Lower leg skin (tissue), 4 donors: Measurements from ENCODE around the gene DGKI. TPM values are rescaled to one million over a fixed set of nuclear protein-coding genes. Genes with fewer than 3 reads are reported as not detected.
"Not testable (repeated sequence)": the region's sequence is repeated elsewhere in the genome, so short reads cannot be mapped to it uniquely, and the experiment has no call there.

Experiments
- DNase-seq, 2 donors: peaks; one replicate each; pipeline ENCODE4 v3.0.0-alpha.2; 2019; ENCODE audit warnings: low spot score in 2 of 2
- H3K4me3 ChIP-seq: fragments of 200-600 bp; sonication (generic); 2 replicates; pipeline ENCODE4 v1.5.1; 2017; ENCODE audit warnings: mild to moderate bottlenecking, low read depth; ENCODE audit not compliant: poor library complexity, severe bottlenecking
- CTCF ChIP-seq, 3 donors: fragments of 450-650 bp; IDR thresholded peaks; one replicate each; pipeline ENCODE4 v1.5.1; 2016; ENCODE audit warnings: antibody characterized with exemption in 3 of 3, mild to moderate bottlenecking in 3 of 3, moderate library complexity in 2 of 3
- POLR2A ChIP-seq, 2 donors: fragments of 450-650 bp; IDR thresholded peaks; one replicate each; pipeline ENCODE4 v1.6.1; 2016 to 2017; ENCODE audit warnings: antibody characterized with exemption in 2 of 2, mild to moderate bottlenecking in 1 of 2, moderate library complexity in 1 of 2
- WGBS, 2 donors: methylation state at CpG; one replicate each; pipeline ENCODE4 v1.1.5; 2018; 5-methylcytosine and 5-hydroxymethylcytosine counted together
- intact Hi-C: fragments of 100-400 bp; cut with DNase I; formaldehyde crosslinking; loops from one replicate; pipeline ENCODE4 v1.15.0; 2023; ENCODE audit warnings: low total_unique reads
- total RNA-seq, 4 donors: library from RNA; depleted of rRNA; stranded (reverse); fragments of >200 nt; gene quantifications; one replicate each; pipeline ENCODE4 v1.1.0, GENCODE V29; 2016

The DGKI gene
- total RNA-seq, 4 donors from 2014 or later, result 0.34 to 2.1 (median 1.3) TPM

DNA sequence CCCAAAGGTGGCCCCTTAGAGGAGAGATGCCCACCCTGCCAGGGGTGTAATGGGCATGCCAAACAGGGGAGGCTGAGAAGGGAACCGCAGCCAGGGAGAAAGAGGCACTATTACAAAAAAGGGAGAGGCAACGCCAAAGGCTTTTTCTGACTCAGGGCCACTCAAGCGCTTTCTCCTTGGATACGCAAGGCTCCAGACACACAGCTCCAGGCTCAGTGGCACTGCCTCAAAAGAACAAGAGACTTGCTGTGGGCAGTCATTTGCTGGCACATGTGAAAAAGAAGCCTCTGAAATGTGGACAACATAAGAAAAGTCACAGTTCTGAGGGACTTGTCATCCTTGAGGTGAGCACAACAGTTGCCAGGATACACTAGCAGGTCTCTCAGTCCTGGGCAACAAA lies 128.4 kb downstream of the DGKI start:
- TF ChIP-seq CTCF (IDR thresholded peaks at IDR 0.05) (no peak), POLR2A (IDR thresholded peaks at IDR 0.05) (no peak)
- WGBS, 2 donors, result 73 to 79% methylated on average over 4 of the region's 4 CpGs
- DNase-seq, result no peak
- intact Hi-C loops, result no loop called here
- H3K4me3 ChIP-seq, result no peak overlapping the region

DNA sequence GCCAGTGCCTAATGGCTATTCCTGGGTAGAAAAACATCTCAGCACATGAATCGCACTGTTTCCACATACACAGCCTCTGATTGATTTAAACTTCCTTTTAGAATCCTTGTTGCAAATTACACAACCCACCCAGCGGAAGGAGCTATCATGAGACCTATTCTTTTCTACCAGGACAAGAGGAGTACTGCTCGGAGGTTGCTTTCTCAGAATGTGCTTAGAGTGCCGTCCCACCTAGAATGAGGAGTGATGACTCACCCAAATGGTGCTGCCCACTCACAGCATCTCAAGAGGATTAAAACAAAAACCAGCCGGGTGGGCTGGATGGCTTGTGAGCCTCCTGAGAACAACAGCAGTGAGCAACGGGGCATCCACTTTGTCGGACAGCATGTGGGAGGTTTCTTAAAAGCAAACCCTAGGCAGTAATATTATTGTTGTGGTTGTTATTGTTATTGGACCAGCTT lies 128.9 kb downstream of the DGKI start:
- intact Hi-C loops, result no loop called here
- no peak overlapping the region for H3K4me3 ChIP-seq
- no peak for TF ChIP-seq POLR2A (IDR thresholded peaks at IDR 0.05)
- no peak for TF ChIP-seq CTCF (IDR thresholded peaks at IDR 0.05)
- no peak for DNase-seq
- 59 to 61% methylated on average over 7 of the region's 7 CpGs for WGBS, 2 donors

- DNase-seq, result no peak
- no peak for TF ChIP-seq POLR2A (IDR thresholded peaks at IDR 0.05)
- TF ChIP-seq CTCF (IDR thresholded peaks at IDR 0.05), result no peak
- no peak overlapping the region for H3K4me3 ChIP-seq
- intact Hi-C loops, result no loop called here
- 44 to 54% methylated on average over 3 of the region's 3 CpGs for WGBS, 2 donors
Observed at GRCh38 chr7:137717045-137717444, 129.7 kb downstream of the DGKI start.

- WGBS, 2 donors, result 74 to 79% methylated on average over 5 of the region's 5 CpGs
- no peak overlapping the region for H3K4me3 ChIP-seq
- TF ChIP-seq POLR2A (IDR thresholded peaks at IDR 0.05), result no peak
- no peak for TF ChIP-seq CTCF (IDR thresholded peaks at IDR 0.05)
- DNase-seq, result no peak
- intact Hi-C loops, result no loop called here
Observed at GRCh38 chr7:137716061-137716460, 130.7 kb downstream of the DGKI start.

GRCh38 chr7:137715533-137715932 lies 131.2 kb downstream of the DGKI start:
- intact Hi-C loops, result no loop called here
- no peak for TF ChIP-seq CTCF (IDR thresholded peaks at IDR 0.05)
- TF ChIP-seq POLR2A (IDR thresholded peaks at IDR 0.05), result no peak
- no peak overlapping the region for H3K4me3 ChIP-seq
- no peak for DNase-seq

DNA sequence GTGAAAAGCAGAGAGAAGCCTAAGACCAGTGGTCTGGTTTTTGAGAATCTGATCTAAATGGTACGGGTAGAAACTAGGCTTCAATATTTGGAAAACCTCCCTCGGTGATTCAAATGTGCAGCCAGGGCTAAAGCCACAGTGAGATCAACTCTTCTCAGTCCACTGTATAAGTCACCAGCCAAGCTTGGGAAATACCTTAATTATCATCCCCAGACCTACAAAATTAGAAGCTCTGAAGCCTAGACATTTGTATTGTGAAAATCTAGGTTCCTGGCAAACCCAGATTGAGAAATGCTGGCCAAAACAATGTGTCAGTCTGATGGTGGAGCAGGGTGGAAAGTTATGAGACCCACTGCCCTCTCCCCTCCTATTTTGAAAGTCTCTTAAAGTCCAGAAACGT lies 131.7 kb downstream of the DGKI start:
- intact Hi-C loops, result no loop called here
- WGBS, 2 donors, result 85% methylated on average over 3 of the region's 3 CpGs
- H3K4me3 ChIP-seq, result no peak overlapping the region
- TF ChIP-seq POLR2A (IDR thresholded peaks at IDR 0.05), result no peak
- TF ChIP-seq CTCF (IDR thresholded peaks at IDR 0.05), result no peak
- DNase-seq, result no peak

DNA sequence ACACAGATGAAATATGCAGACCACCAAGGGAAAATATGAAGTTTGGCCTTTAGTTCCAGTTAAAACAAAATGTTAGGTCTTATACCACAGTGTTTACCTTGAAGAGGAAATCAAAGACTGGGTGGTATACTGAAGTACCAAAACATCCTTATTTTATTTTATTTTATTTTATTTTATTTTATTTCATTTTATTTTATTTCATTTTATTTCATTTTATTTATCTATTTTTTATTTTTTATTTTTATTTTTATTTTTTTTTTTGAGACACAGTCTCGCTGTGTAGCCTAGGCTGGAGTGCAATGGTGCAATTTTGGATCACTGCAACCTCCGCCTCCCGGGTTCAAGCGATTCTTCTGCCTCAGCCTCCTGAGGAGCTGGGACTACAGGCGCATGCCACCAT lies 140.4 kb downstream of the DGKI start:
- intact Hi-C loops, DNase-seq, H3K4me3 ChIP-seq: not testable (repeated sequence)
- WGBS, 2 donors, result 95 to 100% methylated on average over 5 of the region's 5 CpGs
